VCaP (cell line): ENCODE measurements around the gene WASL.

Experiments used
- H3K27ac ChIP-seq: fragments of 450-650 bp; 2 replicates; pipeline ENCODE4 v1.5.1; 2017
- CTCF ChIP-seq: fragments of 450-650 bp; conservative IDR thresholded peaks from 2 replicates; pipeline ENCODE4 v1.5.1; 2017; ENCODE audit warnings: mild to moderate bottlenecking, moderate library complexity

WASL gene

GRCh38 chr7:123687727-123688126, 61.1 kb downstream of the WASL start:
- TF ChIP-seq CTCF: no peak
- H3K27ac ChIP-seq: no peak overlapping the region

- no peak for TF ChIP-seq CTCF
- no peak overlapping the region for H3K27ac ChIP-seq
Measured at GRCh38 chr7:123687161-123687560, 61.6 kb downstream of the WASL start.

- no peak overlapping the region for H3K27ac ChIP-seq
- TF ChIP-seq CTCF: peak; percentile 81
Measured at GRCh38 chr7:123682690-123683089, 66.1 kb downstream of the WASL start.

GRCh38 chr7:123681561-123681960, 67.2 kb downstream of the WASL start:
- no peak for TF ChIP-seq CTCF
- H3K27ac ChIP-seq: no peak overlapping the region

GRCh38 chr7:123680580-123680979, 68.2 kb downstream of the WASL start:
- no peak overlapping the region for H3K27ac ChIP-seq
- TF ChIP-seq CTCF: no peak

- H3K27ac ChIP-seq: peak overlapping the region; percentile 1; the same call in 1 of the 2 replicates
- no peak for TF ChIP-seq CTCF
Measured at GRCh38 chr7:123679614-123680013, 69.2 kb downstream of the WASL start.

- no peak overlapping the region for H3K27ac ChIP-seq
- no peak for TF ChIP-seq CTCF
Measured at GRCh38 chr7:123677061-123677715, 71.6 kb downstream of the WASL start.
